Measurements from ENCODE around the gene SCG3.

GRCh38 chr15:51727141-51727897 lies 46.0 kb downstream of the SCG3 start:
- TF ChIP-seq POLR2AphosphoS5 (IDR thresholded peaks at IDR 0.05) (no peak), CTCF (IDR thresholded peaks at IDR 0.05) (no peak), POLR2A (IDR thresholded peaks at IDR 0.05) (no peak), EP300 (IDR thresholded peaks at IDR 0.05) (no peak)
